DOHH2 (cell line): ENCODE data around the gene HECW1.

ENCODE experiments used
- CTCF ChIP-seq: fragments of 200-600 bp; sonication (generic); IDR thresholded peaks from one replicate; pipeline ENCODE4 v1.5.1; 2014; ENCODE audit warnings: antibody characterized with exemption, mild to moderate bottlenecking, low read depth, low read length; ENCODE audit not compliant: poor library complexity, severe bottlenecking
- EZH2phosphoT487 ChIP-seq: fragments of 200-600 bp; sonication (generic); IDR thresholded peaks from 2 replicates; pipeline ENCODE4 v1.6.1; 2017; ENCODE audit warnings: borderline replicate concordance, mild to moderate bottlenecking, antibody characterized with exemption, low read length, moderate library complexity, mixed read lengths

- TF ChIP-seq CTCF (no peak), EZH2phosphoT487 (no peak)
Observed at GRCh38 chr7:43609097-43609496, 496.6 kb downstream of the HECW1 start.
